NCI-H2227 (cell line): ENCODE data around the gene LRRC45.

Experiments used
- DNase-seq: peaks from one replicate; lab custom pipeline; 2025; ENCODE audit not compliant: unreplicated experiment; lab: John Stamatoyannopoulos, UW

LRRC45 gene

GRCh38 chr17:82080048-82080788, 57.1 kb downstream of the LRRC45 start:
- DNase-seq, result no peak
